Measurements from ENCODE around the gene ABHD16A.

DNA sequence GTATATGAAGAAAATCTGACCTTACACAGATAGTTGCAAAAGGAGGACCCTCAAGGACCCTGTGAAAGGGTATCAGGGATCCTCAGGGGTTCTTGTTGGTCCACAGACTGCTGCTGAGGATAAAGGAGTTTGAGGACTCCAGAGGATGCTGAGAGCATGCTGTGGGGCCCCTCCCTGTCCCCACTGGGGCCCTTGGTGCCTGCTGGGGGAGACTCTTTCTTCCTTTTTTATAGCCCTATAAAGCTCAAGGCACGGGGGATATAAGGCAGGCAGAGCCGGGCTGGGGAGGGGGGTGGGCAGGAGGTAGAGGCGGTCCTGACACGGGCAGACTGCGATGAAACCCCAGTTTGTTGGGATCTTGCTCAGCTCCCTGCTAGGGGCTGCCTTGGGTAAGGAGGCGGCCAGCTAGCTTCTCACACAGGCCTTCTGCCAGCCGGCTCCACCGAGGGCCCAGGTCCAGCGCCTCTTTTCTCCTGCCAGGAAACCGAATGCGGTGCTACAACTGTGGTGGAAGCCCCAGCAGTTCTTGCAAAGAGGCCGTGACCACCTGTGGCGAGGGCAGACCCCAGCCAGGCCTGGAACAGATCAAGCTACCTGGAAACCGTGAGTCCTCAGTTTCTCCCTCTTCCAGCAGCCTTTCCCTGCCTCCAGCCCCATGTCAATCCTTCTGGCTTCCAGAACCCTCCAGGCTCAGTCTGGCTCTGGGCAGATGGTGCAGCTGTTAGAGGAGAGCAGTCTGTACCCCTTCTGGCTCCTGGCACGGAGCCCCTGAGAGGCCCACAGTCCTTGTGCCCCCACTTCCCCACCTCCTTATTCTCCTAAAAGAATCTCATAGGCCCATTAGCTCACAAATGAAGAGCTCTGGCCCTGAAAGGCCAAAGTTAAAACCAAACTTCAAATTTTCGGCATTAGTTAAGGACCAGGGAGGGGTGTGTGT is 12.2 kb upstream of the ABHD16A start, which contains the start of gene LY6G6D:
- no peak for TF ChIP-seq EP300 (IDR thresholded peaks at IDR 0.05)
- TF ChIP-seq, protein P1, sequence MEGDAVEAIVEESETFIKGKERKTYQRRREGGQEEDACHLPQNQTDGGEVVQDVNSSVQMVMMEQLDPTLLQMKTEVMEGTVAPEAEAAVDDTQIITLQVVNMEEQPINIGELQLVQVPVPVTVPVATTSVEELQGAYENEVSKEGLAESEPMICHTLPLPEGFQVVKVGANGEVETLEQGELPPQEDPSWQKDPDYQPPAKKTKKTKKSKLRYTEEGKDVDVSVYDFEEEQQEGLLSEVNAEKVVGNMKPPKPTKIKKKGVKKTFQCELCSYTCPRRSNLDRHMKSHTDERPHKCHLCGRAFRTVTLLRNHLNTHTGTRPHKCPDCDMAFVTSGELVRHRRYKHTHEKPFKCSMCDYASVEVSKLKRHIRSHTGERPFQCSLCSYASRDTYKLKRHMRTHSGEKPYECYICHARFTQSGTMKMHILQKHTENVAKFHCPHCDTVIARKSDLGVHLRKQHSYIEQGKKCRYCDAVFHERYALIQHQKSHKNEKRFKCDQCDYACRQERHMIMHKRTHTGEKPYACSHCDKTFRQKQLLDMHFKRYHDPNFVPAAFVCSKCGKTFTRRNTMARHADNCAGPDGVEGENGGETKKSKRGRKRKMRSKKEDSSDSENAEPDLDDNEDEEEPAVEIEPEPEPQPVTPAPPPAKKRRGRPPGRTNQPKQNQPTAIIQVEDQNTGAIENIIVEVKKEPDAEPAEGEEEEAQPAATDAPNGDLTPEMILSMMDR (IDR thresholded peaks at IDR 0.05): no peak
- TF ChIP-seq POLR2A (IDR thresholded peaks at IDR 0.05): no peak

Data from upper lobe of left lung (tissue), 4 donors.